NCI-H1048 (cell line): ENCODE data around the gene ARHGEF28.

Source experiments
- DNase-seq: peaks from one replicate; lab custom pipeline; 2025; lab: John Stamatoyannopoulos, UW

The ARHGEF28 gene

GRCh38 chr5:73942783-73943182, 316.8 kb downstream of the ARHGEF28 start:
- DNase-seq, result no peak

GRCh38 chr5:73943397-73943796, 317.4 kb downstream of the ARHGEF28 start:
- no peak for DNase-seq

- no peak for DNase-seq
Measured at GRCh38 chr5:73944581-73944980, 318.6 kb downstream of the ARHGEF28 start.

- DNase-seq, result no peak
Measured at GRCh38 chr5:73945505-73945904, 319.5 kb downstream of the ARHGEF28 start.

- DNase-seq, result no peak
Measured at GRCh38 chr5:73946278-73946677, 320.3 kb downstream of the ARHGEF28 start.

GRCh38 chr5:73946919-73947602, 321.1 kb downstream of the ARHGEF28 start:
- no peak for DNase-seq

- DNase-seq, result no peak
Measured at GRCh38 chr5:73947906-73948640, 322.1 kb downstream of the ARHGEF28 start.

GRCh38 chr5:73948720-73949119, 322.7 kb downstream of the ARHGEF28 start:
- DNase-seq, result no peak

- DNase-seq, result no peak
Measured at GRCh38 chr5:73950441-73950873, 324.5 kb downstream of the ARHGEF28 start.

- no peak for DNase-seq
Measured at GRCh38 chr5:73950912-73951430, 325.0 kb downstream of the ARHGEF28 start.

- no peak for DNase-seq
Measured at GRCh38 chr5:73952872-73953271, 326.9 kb downstream of the ARHGEF28 start.

GRCh38 chr5:73954381-73954780, 328.4 kb downstream of the ARHGEF28 start:
- no peak for DNase-seq

GRCh38 chr5:73955271-73955846, 329.4 kb downstream of the ARHGEF28 start:
- no peak for DNase-seq

- DNase-seq, result no peak
Measured at GRCh38 chr5:73957397-73958001, 331.5 kb downstream of the ARHGEF28 start.

GRCh38 chr5:73958037-73958436, 332.0 kb downstream of the ARHGEF28 start:
- DNase-seq, result no peak

- DNase-seq, result no peak
Measured at GRCh38 chr5:73960023-73960422, 334.0 kb downstream of the ARHGEF28 start.

- DNase-seq, result no peak
Measured at GRCh38 chr5:73960426-73960825, 334.4 kb downstream of the ARHGEF28 start.

- DNase-seq, result no peak
Measured at GRCh38 chr5:73962801-73963425, 336.9 kb downstream of the ARHGEF28 start.

GRCh38 chr5:73964352-73964865, 338.4 kb downstream of the ARHGEF28 start:
- DNase-seq, result no peak

- no peak for DNase-seq
Measured at GRCh38 chr5:73966451-73966850, 340.5 kb downstream of the ARHGEF28 start.

GRCh38 chr5:73967347-73967746, 341.4 kb downstream of the ARHGEF28 start:
- no peak for DNase-seq

GRCh38 chr5:73968246-73968645, 342.2 kb downstream of the ARHGEF28 start:
- DNase-seq, result no peak
